Osteoblast (primary cell): ENCODE data around the gene KRT80. TPM values are rescaled to one million over a fixed set of nuclear protein-coding genes. Genes with fewer than 3 reads are reported as not detected.

ENCODE experiments used
- DNase-seq: peaks from one replicate; pipeline ENCODE4 v3.0.0; 2011; ENCODE audit warnings: low spot score, mixed read lengths; ENCODE audit not compliant: insufficient read length; ENCODE audit errors: missing footprints
- H2AFZ ChIP-seq: 2 replicates; pipeline ENCODE4 v1.6.0; 2011; ENCODE audit warnings: mild to moderate bottlenecking, low read length
- H3K27ac ChIP-seq: 2 replicates; pipeline ENCODE4 v1.5.1; 2011; ENCODE audit warnings: mild to moderate bottlenecking, low read depth, low read length, moderate library complexity
- H3K27me3 ChIP-seq: 2 replicates; pipeline ENCODE4 v1.6.0; 2012; ENCODE audit warnings: mild to moderate bottlenecking, control low read depth, inconsistent platforms, low read length, moderate library complexity; ENCODE audit not compliant: insufficient read depth
- H3K36me3 ChIP-seq: 2 replicates; pipeline ENCODE4 v1.5.1; 2011; ENCODE audit warnings: mild to moderate bottlenecking, low read length, control low read depth, moderate library complexity; ENCODE audit not compliant: insufficient read depth
- H3K4me1 ChIP-seq: 2 replicates; pipeline ENCODE4 v1.5.1; 2011; ENCODE audit warnings: mild to moderate bottlenecking, low read length, control low read depth, moderate library complexity; ENCODE audit not compliant: insufficient read depth
- H3K4me2 ChIP-seq: 2 replicates; pipeline ENCODE4 v1.6.0; 2011; ENCODE audit warnings: mild to moderate bottlenecking, low read length; ENCODE audit not compliant: insufficient read depth
- H3K4me3 ChIP-seq: fragments of 200-600 bp; sonication (generic); 3 replicates; pipeline ENCODE4 v1.5.1; 2012; ENCODE audit warnings: mild to moderate bottlenecking, low read length, inconsistent platforms; ENCODE audit not compliant: insufficient read depth
- H3K79me2 ChIP-seq: 2 replicates; pipeline ENCODE4 v1.6.0; 2012; ENCODE audit warnings: mild to moderate bottlenecking, low read length, control low read depth, inconsistent platforms; ENCODE audit not compliant: insufficient read depth
- H3K9me3 ChIP-seq: 2 replicates; pipeline ENCODE4 v1.5.1; 2011; ENCODE audit warnings: low read depth, low read length, control low read depth
- H4K20me1 ChIP-seq: 2 replicates; pipeline ENCODE4 v1.6.0; 2012; ENCODE audit warnings: mild to moderate bottlenecking, low read length, control low read depth; ENCODE audit not compliant: insufficient read depth
- total RNA-seq: library from RNA; depleted of rRNA; stranded (reverse); fragments of >200 nt; gene quantifications from 2 replicates; pipeline ENCODE4 v1.2.3, GENCODE V29; 2012
- TF ChIP-seq, protein P1 (sequence below): IDR thresholded peaks from 2 replicates; pipeline ENCODE4 v1.5.1; 2011; ENCODE audit warnings: mild to moderate bottlenecking, low read depth, low read length, moderate library complexity; ENCODE audit errors: extremely low read depth

The KRT80 gene
- total RNA-seq, 1 donor, result 0.72 TPM

GRCh38 chr12:52193991-52194390, 2.2 kb upstream of the KRT80 start:
- no peak overlapping the region for H3K4me3 ChIP-seq
- H3K27me3 ChIP-seq, result no peaks in the 10 kb centered on the region
- DNase-seq, result no peak
- peaks cover 72% of the 10 kb centered on the region for H3K4me1 ChIP-seq
- H4K20me1 ChIP-seq, result no peaks in the 10 kb centered on the region
- H3K9me3 ChIP-seq, result no peaks in the 10 kb centered on the region
- H3K27ac ChIP-seq, result peak overlapping the region; percentile 73
- H3K4me2 ChIP-seq, result no peak overlapping the region
- no peaks in the 10 kb centered on the region for H3K79me2 ChIP-seq
- TF ChIP-seq, protein P1, sequence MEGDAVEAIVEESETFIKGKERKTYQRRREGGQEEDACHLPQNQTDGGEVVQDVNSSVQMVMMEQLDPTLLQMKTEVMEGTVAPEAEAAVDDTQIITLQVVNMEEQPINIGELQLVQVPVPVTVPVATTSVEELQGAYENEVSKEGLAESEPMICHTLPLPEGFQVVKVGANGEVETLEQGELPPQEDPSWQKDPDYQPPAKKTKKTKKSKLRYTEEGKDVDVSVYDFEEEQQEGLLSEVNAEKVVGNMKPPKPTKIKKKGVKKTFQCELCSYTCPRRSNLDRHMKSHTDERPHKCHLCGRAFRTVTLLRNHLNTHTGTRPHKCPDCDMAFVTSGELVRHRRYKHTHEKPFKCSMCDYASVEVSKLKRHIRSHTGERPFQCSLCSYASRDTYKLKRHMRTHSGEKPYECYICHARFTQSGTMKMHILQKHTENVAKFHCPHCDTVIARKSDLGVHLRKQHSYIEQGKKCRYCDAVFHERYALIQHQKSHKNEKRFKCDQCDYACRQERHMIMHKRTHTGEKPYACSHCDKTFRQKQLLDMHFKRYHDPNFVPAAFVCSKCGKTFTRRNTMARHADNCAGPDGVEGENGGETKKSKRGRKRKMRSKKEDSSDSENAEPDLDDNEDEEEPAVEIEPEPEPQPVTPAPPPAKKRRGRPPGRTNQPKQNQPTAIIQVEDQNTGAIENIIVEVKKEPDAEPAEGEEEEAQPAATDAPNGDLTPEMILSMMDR, result no peak
- no peaks in the 10 kb centered on the region for H3K36me3 ChIP-seq
- no peak overlapping the region for H2AFZ ChIP-seq

- H3K4me2 ChIP-seq, result no peak overlapping the region
- peaks cover 73% of the 10 kb centered on the region for H3K4me1 ChIP-seq
- TF ChIP-seq, protein P1, result no peak
- H3K27ac ChIP-seq, result peak overlapping the region; percentile 73
- no peaks in the 10 kb centered on the region for H3K79me2 ChIP-seq
- H2AFZ ChIP-seq, result no peak overlapping the region
- H3K4me3 ChIP-seq, result no peak overlapping the region
- H3K36me3 ChIP-seq, result no peaks in the 10 kb centered on the region
- H3K9me3 ChIP-seq, result no peaks in the 10 kb centered on the region
- no peaks in the 10 kb centered on the region for H4K20me1 ChIP-seq
- DNase-seq, result no peak
- H3K27me3 ChIP-seq, result no peaks in the 10 kb centered on the region
Observed at GRCh38 chr12:52193532-52193931, 1.7 kb upstream of the KRT80 start.

- Histone ChIP-seq H4K20me1 (no peaks in the 10 kb centered on the region), H3K27ac (peak overlapping the region; percentile 83), H2AFZ (no peak overlapping the region), H3K27me3 (no peaks in the 10 kb centered on the region), H3K4me2 (peak overlapping the region; percentile 23), H3K9me3 (no peaks in the 10 kb centered on the region), H3K4me3 (no peak overlapping the region), H3K79me2 (no peaks in the 10 kb centered on the region), H3K4me1 (peaks cover 73% of the 10 kb centered on the region), H3K36me3 (no peaks in the 10 kb centered on the region)
- peak; percentile 86 for DNase-seq
- TF ChIP-seq, protein P1, result no peak
Observed at GRCh38 chr12:52190860-52191729, 719 bp downstream of the KRT80 start.

DNA sequence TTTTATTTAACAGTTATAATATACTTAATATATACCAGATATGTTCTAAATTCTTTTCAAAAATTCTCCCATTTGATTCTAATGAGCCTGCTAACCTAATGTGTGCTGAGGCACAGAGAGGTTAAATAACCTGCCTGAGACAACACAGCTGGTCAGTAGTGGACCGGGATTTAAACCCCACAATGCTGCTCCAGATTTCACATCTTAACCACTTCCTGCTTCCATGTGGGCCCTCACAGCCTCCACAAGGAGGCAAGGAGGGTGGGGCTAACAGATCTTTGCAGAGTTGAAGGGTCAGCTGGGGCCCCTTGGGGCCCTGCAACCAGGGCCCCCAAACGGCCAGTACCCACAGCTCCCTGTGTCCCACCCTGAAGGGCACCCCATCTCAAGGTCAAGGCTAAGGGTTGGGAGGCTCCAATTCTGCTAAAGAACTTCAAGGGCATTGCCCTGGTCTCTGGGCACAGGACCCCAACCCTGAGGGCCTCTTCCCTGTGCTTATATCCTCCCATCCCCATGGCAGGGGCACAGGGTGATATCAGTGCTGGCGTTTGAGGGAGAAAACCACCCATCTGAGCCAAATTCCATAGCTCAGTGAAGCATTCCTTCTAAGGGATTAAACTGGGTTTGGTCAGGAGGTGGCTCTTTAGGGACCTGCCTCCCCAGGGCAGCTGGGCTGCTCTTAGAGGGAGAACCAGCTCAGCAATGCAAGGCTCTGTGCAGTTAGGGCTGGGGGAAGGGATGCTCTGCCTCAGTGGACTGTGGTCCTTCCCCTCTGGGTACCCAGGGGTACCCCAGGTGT, 2.2 kb downstream of the KRT80 start:
- Histone ChIP-seq H3K4me1 (peaks cover 70% of the 10 kb centered on the region), H4K20me1 (no peaks in the 10 kb centered on the region), H3K27me3 (no peaks in the 10 kb centered on the region), H3K36me3 (no peaks in the 10 kb centered on the region), H3K4me3 (no peak overlapping the region), H3K9me3 (no peaks in the 10 kb centered on the region), H3K4me2 (peak overlapping the region; percentile 30), H3K79me2 (no peaks in the 10 kb centered on the region), H2AFZ (no peak overlapping the region), H3K27ac (peak overlapping the region; percentile 36)
- peak; percentile 96 for DNase-seq
- TF ChIP-seq, protein P1, result no peak
